HG03039 (cell line): ENCODE data around the gene RBMS1.
"Not testable (repeated sequence)": the region's sequence is repeated elsewhere in the genome, so short reads cannot be mapped to it uniquely, and the experiment has no call there.

Experiments used
- ATAC-seq: cut with Tn5 transposase; IDR thresholded peaks from one replicate; pipeline ENCODE4 v1.9.1; 2021; ENCODE audit warnings: mild to moderate bottlenecking, moderate library complexity; ENCODE audit not compliant: unreplicated experiment

RBMS1 gene

GRCh38 chr2:160505256-160505655, 11.6 kb upstream of the RBMS1 start:
- ATAC-seq, result no peak

- ATAC-seq, result no peak
Observed at GRCh38 chr2:160502478-160502877, 8.9 kb upstream of the RBMS1 start.

GRCh38 chr2:160501370-160501769, 7.8 kb upstream of the RBMS1 start:
- ATAC-seq, result no peak

GRCh38 chr2:160499865-160500264, 6.3 kb upstream of the RBMS1 start:
- ATAC-seq, result no peak

- no peak for ATAC-seq
Observed at GRCh38 chr2:160498137-160498536, 4.5 kb upstream of the RBMS1 start.

GRCh38 chr2:160494201-160494644, 616 bp upstream of the RBMS1 start:
- no peak for ATAC-seq

- no peak for ATAC-seq
Observed at GRCh38 chr2:160492401-160493226, 993 bp downstream of the RBMS1 start.

- no peak for ATAC-seq
Observed at GRCh38 chr2:160491911-160492371, 1.7 kb downstream of the RBMS1 start.

GRCh38 chr2:160490733-160491685, 2.6 kb downstream of the RBMS1 start:
- no peak for ATAC-seq

GRCh38 chr2:160489111-160489510, 4.5 kb downstream of the RBMS1 start:
- no peak for ATAC-seq

- not testable (repeated sequence) for ATAC-seq
Observed at GRCh38 chr2:160488289-160488688, 5.3 kb downstream of the RBMS1 start.

GRCh38 chr2:160486341-160486740, 7.3 kb downstream of the RBMS1 start:
- no peak for ATAC-seq

- no peak for ATAC-seq
Observed at GRCh38 chr2:160484859-160485520, 8.6 kb downstream of the RBMS1 start.

GRCh38 chr2:160482673-160483072, 10.9 kb downstream of the RBMS1 start:
- ATAC-seq, result no peak

- ATAC-seq, result no peak
Observed at GRCh38 chr2:160479269-160479668, 14.3 kb downstream of the RBMS1 start.

GRCh38 chr2:160478660-160479059, 14.9 kb downstream of the RBMS1 start:
- no peak for ATAC-seq

- ATAC-seq, result no peak
Observed at GRCh38 chr2:160477032-160477431, 16.6 kb downstream of the RBMS1 start.

- no peak for ATAC-seq
Observed at GRCh38 chr2:160474891-160475787, 18.5 kb downstream of the RBMS1 start.

- ATAC-seq, result no peak
Observed at GRCh38 chr2:160474319-160474645, 19.3 kb downstream of the RBMS1 start.
